HG03469 (cell line): ENCODE measurements around the gene TPRN.
"Not testable (repeated sequence)": the region's sequence is repeated elsewhere in the genome, so short reads cannot be mapped to it uniquely, and the experiment has no call there.

ENCODE experiments used
- ATAC-seq: cut with Tn5 transposase; IDR thresholded peaks from one replicate; pipeline ENCODE4 v1.9.1; 2021; ENCODE audit warnings: mild to moderate bottlenecking, moderate library complexity, moderate number of reproducible peaks; ENCODE audit not compliant: unreplicated experiment

The TPRN gene

DNA sequence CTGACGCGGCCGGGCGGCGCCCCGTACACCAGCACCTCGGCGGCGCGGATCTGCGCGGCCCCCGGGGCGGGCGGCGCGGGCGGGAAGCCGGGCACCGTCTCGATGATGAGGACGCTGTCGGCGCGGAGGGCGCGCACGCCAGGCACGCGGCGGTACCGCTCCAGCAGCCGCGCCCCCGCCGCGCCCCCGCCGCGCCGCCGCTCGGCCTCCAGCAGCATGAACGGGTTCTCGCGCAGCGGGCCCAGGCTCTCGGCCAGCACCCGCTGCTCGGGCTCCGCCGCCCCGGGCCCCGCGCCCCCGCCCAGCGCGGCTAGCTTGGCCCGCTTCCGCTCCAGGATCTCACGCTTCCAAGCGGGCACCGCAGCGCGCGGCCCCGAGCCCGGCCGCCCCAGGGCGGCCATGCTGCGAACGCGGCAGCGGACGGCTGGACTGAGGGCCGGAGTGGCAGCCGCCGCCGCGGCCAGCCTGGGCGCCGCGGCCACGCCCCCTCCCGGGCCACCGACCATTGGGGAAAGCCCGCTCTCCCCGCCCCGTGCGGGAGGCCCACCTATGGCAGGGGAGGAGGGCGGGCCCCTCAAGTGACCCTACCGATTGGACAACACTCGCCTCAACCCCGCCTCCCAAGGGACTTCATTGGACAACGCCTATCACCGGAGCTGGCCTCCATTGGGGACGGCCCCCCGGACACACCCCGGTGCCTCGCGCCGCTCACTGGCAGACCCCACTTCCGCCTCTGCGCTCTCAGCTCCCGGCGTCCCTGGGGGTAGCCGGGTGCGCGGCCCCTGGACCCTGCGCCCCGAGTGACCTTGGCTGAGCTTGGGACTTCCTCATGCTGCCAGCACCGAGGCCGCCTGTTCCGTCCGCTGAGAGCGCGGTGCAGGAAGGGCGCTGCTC lies at the start of gene TPRN:
Gene TPRN, minus strand, starts transcription at position 431 of the 894 bp plus-strand sequence. Its CDS starts 30 bp downstream, at position 401.
- ATAC-seq: peak; percentile 61

DNA sequence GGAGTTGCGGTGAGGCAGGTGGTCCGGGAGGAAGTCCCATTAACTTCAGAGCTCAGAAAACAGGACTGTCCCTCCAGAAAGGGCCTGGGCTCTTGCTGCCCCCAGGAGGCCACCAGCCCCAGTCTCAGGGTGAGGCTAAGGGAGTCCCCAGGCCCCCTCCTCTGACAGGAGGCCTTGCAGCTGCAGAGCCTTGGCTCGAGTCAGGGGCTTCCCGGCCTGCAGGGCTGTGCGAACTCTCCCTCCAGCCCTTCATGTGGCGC lies 47.3 kb upstream of the TPRN start:
- no peak for ATAC-seq

DNA sequence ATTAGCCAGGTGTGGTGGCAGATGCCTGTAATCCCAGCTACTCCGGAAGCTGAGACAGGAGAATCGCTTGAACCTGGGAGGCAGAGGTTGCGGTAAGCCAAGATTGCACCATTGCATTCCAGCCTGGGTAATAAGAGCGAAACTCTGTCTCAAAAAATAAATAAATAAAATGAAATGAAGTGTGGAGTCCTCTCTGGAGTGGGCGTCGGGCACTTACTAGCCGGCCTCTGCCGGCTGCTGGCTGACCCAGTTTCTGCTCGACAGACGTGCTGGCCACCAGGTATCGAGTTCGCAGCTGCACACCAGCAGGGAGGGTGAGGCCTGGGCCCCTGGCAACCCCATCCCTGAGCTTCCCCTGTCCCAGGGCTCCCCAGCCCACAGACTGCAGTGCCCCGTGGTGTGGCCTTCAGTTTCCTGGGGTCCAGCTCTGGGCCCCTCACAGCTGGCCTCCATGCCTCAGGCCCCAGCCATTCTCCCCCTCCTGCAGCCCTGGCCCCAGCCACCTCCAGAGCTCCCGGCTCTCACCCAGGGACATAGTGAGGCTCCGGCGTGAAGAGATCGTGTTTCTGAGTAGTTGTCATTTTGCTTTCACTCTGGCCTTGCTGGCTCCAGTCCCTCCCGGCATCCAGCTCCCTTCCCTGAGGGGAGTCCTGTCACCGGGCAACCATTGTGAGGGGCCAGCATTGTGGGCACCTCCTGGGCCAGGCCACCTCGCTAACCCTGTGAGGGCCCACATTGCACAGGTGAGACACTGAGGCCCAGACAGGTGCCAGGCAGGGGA lies 46.8 kb upstream of the TPRN start:
- ATAC-seq: no peak

- no peak for ATAC-seq
These were observed 45.2 kb upstream of the TPRN start for GRCh38 chr9:137245450-137246421.

DNA sequence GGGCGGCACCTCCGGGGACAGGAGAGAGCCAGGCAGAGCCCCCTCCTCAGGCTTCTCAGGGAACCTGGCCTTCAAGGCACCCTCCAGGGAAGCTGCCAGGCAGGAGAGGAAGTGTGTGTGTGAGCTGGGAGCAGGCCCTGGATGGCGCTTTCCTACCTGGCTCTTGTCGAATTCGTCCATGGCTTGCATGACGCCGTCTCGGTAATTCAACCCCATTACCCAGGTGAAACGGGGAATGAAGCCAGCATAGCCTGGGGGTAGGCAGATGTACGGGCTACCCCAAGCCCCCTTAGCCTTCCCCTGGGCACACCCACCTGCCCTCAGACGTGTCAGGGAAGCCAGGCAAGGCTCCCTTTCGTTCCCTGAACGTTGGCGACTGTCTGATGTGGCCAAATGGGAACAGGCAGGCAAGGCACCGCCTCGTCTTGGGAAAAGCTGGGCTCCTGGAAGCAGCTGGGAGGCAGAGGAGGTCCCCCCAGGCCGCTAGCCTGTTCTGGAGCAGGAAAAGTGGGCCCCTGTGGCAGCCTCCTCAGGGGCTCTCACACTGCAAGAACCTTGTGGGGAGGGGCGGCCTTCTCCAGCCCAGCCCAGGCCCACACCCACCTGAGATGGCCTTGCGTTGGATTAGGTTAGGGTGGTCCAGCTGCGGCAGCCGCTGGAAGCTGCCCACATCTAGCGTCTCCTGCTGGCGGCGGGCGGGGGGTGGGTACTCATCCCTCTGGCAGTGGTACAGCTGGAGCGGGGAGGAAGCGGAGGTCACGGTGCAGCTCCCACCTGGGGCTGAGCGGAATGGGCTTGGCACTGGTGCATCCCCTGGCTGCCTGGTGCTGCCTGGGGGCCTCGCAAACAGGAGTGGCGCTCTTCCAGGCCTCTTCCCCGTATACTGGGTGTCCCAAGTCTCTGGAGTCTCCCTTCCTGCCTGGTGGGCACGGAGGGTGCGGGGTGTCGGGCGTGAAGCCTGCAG lies 44.2 kb upstream of the TPRN start:
- ATAC-seq: no peak

GRCh38 chr9:137243626-137244485 lies 43.3 kb upstream of the TPRN start:
- no peak for ATAC-seq

DNA sequence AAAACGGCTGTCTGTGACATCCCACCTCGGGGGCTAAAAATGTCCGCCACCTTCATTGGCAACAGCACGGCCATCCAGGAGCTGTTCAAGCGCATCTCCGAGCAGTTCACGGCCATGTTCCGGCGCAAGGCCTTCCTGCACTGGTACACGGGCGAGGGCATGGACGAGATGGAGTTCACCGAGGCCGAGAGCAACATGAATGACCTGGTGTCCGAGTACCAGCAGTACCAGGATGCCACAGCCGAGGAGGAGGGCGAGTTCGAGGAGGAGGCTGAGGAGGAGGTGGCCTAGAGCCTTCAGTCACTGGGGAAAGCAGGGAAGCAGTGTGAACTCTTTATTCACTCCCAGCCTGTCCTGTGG lies 42.7 kb upstream of the TPRN start:
- not testable (repeated sequence) for ATAC-seq

- ATAC-seq: no peak
These were observed 42.0 kb upstream of the TPRN start for GRCh38 chr9:137242269-137243203.

DNA sequence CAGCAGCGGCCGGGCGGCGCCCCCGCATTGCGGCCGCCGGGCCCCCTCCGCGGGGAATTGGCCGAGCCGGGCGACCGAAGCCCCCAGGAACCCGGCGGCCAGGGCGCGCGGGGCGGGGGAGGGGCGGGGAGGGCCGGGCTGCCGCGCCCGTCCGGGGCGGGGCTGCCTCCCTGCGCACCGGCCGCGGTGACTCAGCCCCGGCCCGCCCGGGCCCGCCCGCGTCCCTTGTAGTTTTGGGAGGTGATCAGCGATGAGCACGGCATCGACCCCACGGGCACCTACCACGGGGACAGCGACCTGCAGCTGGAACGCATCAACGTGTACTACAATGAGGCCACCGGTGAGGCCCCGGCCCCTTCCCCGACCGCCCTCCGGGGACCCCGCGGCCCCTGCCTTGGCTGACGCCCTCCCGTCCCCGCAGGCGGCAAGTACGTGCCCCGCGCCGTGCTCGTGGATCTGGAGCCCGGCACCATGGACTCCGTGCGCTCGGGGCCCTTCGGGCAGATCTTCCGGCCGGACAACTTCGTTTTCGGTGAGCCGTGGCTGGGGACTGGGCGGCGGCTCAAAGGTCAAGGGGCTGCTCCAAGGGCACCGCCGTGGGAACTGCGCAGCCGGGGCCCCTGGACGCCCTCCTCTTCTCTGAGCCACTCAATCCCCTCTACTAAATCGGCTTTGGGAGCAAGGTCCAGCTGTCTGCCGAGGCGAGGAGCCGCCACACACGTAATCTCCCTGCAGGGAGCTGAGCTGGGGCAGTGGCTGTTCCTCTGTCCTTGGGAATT lies 41.1 kb upstream of the TPRN start:
- no peak for ATAC-seq

GRCh38 chr9:137240841-137241489 lies 40.4 kb upstream of the TPRN start, which contains the start of gene TUBB4B:
Gene TUBB4B (plus strand): TSS chr9:137241287. CDS start chr9:137241361, 74 bp downstream.
- peak; percentile 76 for ATAC-seq

DNA sequence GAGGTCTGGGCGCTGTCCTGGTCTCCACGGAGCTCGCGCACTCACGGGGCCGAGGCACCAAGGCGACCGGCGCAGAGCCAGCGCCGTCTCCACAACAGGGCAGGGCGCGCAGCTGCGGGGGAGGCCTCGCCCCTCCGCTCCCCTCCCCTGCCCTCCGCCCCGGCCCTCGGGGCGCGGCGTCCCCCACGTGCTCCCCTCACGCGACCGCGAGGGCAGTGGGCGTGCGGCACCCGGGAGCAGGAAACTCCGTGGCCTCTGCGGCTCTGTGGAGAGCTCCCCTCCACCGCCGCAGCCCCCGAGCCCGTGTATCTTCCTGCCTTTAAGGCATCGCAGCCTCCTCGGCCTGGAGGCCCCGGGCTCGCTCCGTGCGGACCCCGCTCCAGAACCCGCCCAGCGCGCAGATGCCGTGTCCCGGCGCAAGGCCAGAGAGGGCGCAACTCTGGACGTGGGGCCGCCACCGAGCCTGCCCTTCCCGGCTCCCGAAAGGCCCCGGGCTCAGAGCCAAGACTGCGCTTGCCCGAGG lies 39.8 kb upstream of the TPRN start:
- ATAC-seq: peak; percentile 19

DNA sequence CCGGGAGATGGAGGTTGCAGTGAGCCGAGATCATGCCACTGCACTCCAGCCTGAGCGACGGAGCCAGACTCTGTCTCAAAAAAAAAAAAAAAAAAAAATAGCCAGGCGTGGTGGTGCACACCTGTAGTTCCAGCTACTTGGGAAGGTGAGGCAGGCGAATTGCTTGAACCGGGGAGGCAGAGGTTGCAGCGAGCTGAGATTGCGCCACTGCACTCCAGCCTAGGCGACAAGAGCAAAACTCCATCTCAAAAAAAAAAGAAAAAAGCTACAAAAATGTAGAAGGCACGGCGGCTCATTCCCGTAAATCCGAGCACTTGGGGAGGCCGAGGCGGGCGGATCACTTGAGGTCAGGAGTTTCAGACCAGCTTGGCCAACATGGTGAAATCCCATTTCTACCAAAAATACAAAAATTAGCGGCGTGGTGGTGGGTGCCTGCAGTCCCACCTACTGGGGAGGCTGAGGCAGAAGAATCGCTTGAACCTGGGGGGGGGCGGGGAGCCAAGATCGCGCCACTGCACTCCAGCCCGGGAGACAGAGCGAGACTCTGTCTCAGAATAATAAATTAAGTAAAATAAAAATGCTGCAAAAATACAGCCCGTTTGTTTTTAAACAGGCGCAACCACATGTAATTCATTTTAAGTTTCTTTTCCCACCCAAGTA lies 39.1 kb upstream of the TPRN start:
- not testable (repeated sequence) for ATAC-seq

- ATAC-seq: no peak
These were observed 37.5 kb upstream of the TPRN start for GRCh38 chr9:137237759-137238726.

DNA sequence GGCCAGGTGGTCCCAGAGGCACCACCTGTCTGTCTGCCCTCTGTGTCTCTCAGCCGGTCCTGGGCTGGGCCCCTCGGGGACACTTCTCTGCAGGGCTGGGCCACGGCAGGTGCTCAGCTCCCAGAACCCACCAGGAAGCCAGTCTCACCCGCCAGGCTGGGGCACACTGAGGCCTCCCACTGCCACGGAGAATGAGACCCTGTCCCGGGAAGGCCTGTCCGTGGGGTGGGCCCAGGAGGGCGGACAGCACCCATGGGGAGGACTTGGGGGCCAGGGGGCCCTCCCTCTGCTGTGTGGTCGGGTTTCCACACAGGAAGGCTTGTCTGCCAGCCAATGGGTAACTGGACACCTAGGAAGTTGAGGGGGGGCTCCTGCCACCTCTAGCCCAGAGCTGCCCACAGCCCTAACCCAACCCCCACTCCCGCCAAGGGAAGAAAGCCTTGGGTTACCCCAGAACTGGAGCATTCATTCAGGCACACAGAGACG lies 36.4 kb upstream of the TPRN start:
- no peak for ATAC-seq
